ENCODE measurements around the gene FRMD6. TPM values are rescaled to one million over a fixed set of nuclear protein-coding genes. Genes with fewer than 3 reads are reported as not detected.
"Not testable (repeated sequence)": the region's sequence is repeated elsewhere in the genome, so short reads cannot be mapped to it uniquely, and the experiment has no call there.

FRMD6 gene
- total RNA-seq, 1 donor from 2014 or later = 16.9 TPM

GRCh38 chr14:51626788-51627187 is 24.9 kb upstream of the FRMD6 start:
- no peaks in the 10 kb centered on the region for H3K9me3 Mint-ChIP-seq (ENCODE audit: unreplicated experiment)
- TF ChIP-seq CTCF (IDR thresholded peaks at IDR 0.05; ENCODE audit: partially characterized antibody, unreplicated experiment) = no peak
- H3K4me3 Mint-ChIP-seq (ENCODE audit: unreplicated experiment) = no peak overlapping the region
- H3K27ac Mint-ChIP-seq (ENCODE audit: unreplicated experiment) = no peak overlapping the region
- no peak for DNase-seq
- H3K4me1 Mint-ChIP-seq (ENCODE audit: low read depth, unreplicated experiment) = no peaks in the 10 kb centered on the region
- H3K27me3 Mint-ChIP-seq (ENCODE audit: unreplicated experiment) = no peaks in the 10 kb centered on the region
- peaks cover 5% of the 10 kb centered on the region for H3K36me3 Mint-ChIP-seq (ENCODE audit: unreplicated experiment)

GRCh38 chr14:51627313-51627712 is 24.4 kb upstream of the FRMD6 start:
- Mint-ChIP-seq H3K27ac (ENCODE audit: unreplicated experiment) (no peak overlapping the region), H3K36me3 (ENCODE audit: unreplicated experiment) (peaks cover 5% of the 10 kb centered on the region), H3K27me3 (ENCODE audit: unreplicated experiment) (no peaks in the 10 kb centered on the region), H3K4me1 (ENCODE audit: low read depth, unreplicated experiment) (no peaks in the 10 kb centered on the region), H3K9me3 (ENCODE audit: unreplicated experiment) (no peaks in the 10 kb centered on the region), H3K4me3 (ENCODE audit: unreplicated experiment) (no peak overlapping the region)
- no peak for DNase-seq
- no peak for TF ChIP-seq CTCF (IDR thresholded peaks at IDR 0.05; ENCODE audit: partially characterized antibody, unreplicated experiment)

- no peak for DNase-seq
- Mint-ChIP-seq H3K27ac (ENCODE audit: unreplicated experiment) (no peak overlapping the region), H3K9me3 (ENCODE audit: unreplicated experiment) (no peaks in the 10 kb centered on the region), H3K27me3 (ENCODE audit: unreplicated experiment) (no peaks in the 10 kb centered on the region), H3K4me3 (ENCODE audit: unreplicated experiment) (no peak overlapping the region), H3K36me3 (ENCODE audit: unreplicated experiment) (peaks cover 5% of the 10 kb centered on the region), H3K4me1 (ENCODE audit: low read depth, unreplicated experiment) (no peaks in the 10 kb centered on the region)
- no peak for TF ChIP-seq CTCF (IDR thresholded peaks at IDR 0.05; ENCODE audit: partially characterized antibody, unreplicated experiment)
Measured at GRCh38 chr14:51628238-51628637, 23.5 kb upstream of the FRMD6 start.

GRCh38 chr14:51630987-51631386 is 20.7 kb upstream of the FRMD6 start:
- TF ChIP-seq CTCF (IDR thresholded peaks at IDR 0.05; ENCODE audit: partially characterized antibody, unreplicated experiment) = no peak
- Mint-ChIP-seq H3K4me1 (ENCODE audit: low read depth, unreplicated experiment) (no peaks in the 10 kb centered on the region), H3K27ac (ENCODE audit: unreplicated experiment) (no peak overlapping the region), H3K9me3 (ENCODE audit: unreplicated experiment) (no peaks in the 10 kb centered on the region), H3K27me3 (ENCODE audit: unreplicated experiment) (no peaks in the 10 kb centered on the region), H3K36me3 (ENCODE audit: unreplicated experiment) (no peaks in the 10 kb centered on the region), H3K4me3 (ENCODE audit: unreplicated experiment) (no peak overlapping the region)
- DNase-seq = no peak

- DNase-seq; H3K9me3 Mint-ChIP-seq (ENCODE audit: unreplicated experiment); H3K27ac Mint-ChIP-seq (ENCODE audit: unreplicated experiment); H3K4me1 Mint-ChIP-seq (ENCODE audit: low read depth, unreplicated experiment); H3K4me3 Mint-ChIP-seq (ENCODE audit: unreplicated experiment); H3K27me3 Mint-ChIP-seq (ENCODE audit: unreplicated experiment); H3K36me3 Mint-ChIP-seq (ENCODE audit: unreplicated experiment): not testable (repeated sequence)
Measured at GRCh38 chr14:51633298-51633697, 18.4 kb upstream of the FRMD6 start.

- Mint-ChIP-seq H3K4me3 (ENCODE audit: unreplicated experiment) (no peak overlapping the region), H3K4me1 (ENCODE audit: low read depth, unreplicated experiment) (no peaks in the 10 kb centered on the region), H3K27ac (ENCODE audit: unreplicated experiment) (no peak overlapping the region), H3K9me3 (ENCODE audit: unreplicated experiment) (no peaks in the 10 kb centered on the region), H3K36me3 (ENCODE audit: unreplicated experiment) (no peaks in the 10 kb centered on the region), H3K27me3 (ENCODE audit: unreplicated experiment) (no peaks in the 10 kb centered on the region)
- no peak for TF ChIP-seq CTCF (IDR thresholded peaks at IDR 0.05; ENCODE audit: partially characterized antibody, unreplicated experiment)
- no peak for DNase-seq
Measured at GRCh38 chr14:51636109-51636508, 15.6 kb upstream of the FRMD6 start.

All from glutamatergic neuron (in vitro differentiated cells).